Gastroesophageal sphincter (tissue), 4 donors: ENCODE data around the gene UGGT1. TPM values are rescaled to one million over a fixed set of nuclear protein-coding genes. Genes with fewer than 3 reads are reported as not detected.

ENCODE experiments used
- ATAC-seq: fragments of 150-250 bp; one replicate; pipeline ENCODE4 v1.9.1; 2016; ENCODE audit warnings: mild to moderate bottlenecking, moderate library complexity
- H3K27ac ChIP-seq, 4 donors: fragments of 200-600 bp; sonication (generic) in 3 of 4; 1 replicate in 3 of 4; 2 replicates in 1 of 4; pipeline ENCODE4 v1.5.1; 2016 to 2019
- H3K27me3 ChIP-seq: fragments of 200-600 bp; sonication (generic); one replicate; pipeline ENCODE4 v1.5.1; 2019
- H3K36me3 ChIP-seq, 2 donors: fragments of 200-600 bp; sonication (generic); one replicate each; pipeline ENCODE4 v1.5.1; 2019; ENCODE audit warnings: control low read depth in 1 of 2
- H3K4me1 ChIP-seq, 3 donors: fragments of 200-600 bp; sonication (generic); 1 replicate in 2 of 3; 2 replicates in 1 of 3; pipeline ENCODE4 v1.5.1; 2016 to 2019; ENCODE audit warnings: control low read depth in 2 of 3
- H3K4me3 ChIP-seq, 2 donors: fragments of 200-600 bp; sonication (generic); one replicate each; pipeline ENCODE4 v1.5.1; 2019; ENCODE audit warnings: mild to moderate bottlenecking in 1 of 2, moderate library complexity in 1 of 2
- H3K9me3 ChIP-seq, 3 donors: fragments of 200-600 bp; sonication (generic); one replicate each; pipeline ENCODE4 v1.5.1; 2017 to 2019; ENCODE audit warnings: control low read depth in 2 of 3
- EP300 ChIP-seq: sonication (generic); formaldehyde crosslinking; IDR thresholded peaks from one replicate; pipeline ENCODE4 v1.6.1; 2017; ENCODE audit warnings: antibody characterized with exemption, mild to moderate bottlenecking
- POLR2A ChIP-seq, 2 donors: fragments of 450-650 bp; IDR thresholded peaks; one replicate each; pipeline ENCODE4 v1.6.1; 2017; ENCODE audit warnings: antibody characterized with exemption in 2 of 2, mild to moderate bottlenecking in 2 of 2, moderate library complexity in 1 of 2
- POLR2AphosphoS5 ChIP-seq: sonication (generic); formaldehyde crosslinking; IDR thresholded peaks from one replicate; pipeline ENCODE4 v1.6.1; 2017; ENCODE audit warnings: antibody characterized with exemption
- WGBS, 2 donors: methylation state at CpG; one replicate each; pipeline ENCODE4 v1.1.5; 2018; ENCODE audit warnings: low coverage in 1 of 2; 5-methylcytosine and 5-hydroxymethylcytosine counted together
- total RNA-seq, 4 donors: library from RNA; depleted of rRNA; stranded (reverse); fragments of >200 nt; gene quantifications; one replicate each; pipeline ENCODE4 v1.1.0, GENCODE V29; 2016
- TF ChIP-seq, protein P1 (sequence below), 4 experiments: fragments of 200-600 bp in 2 of 4; fragments of 450-650 bp in 2 of 4; sonication (generic) in 1 of 4; IDR thresholded peaks; one replicate each; pipeline ENCODE4 v1.5.1; 2017 to 2019; ENCODE audit warnings: antibody characterized with exemption in 4 of 4, mild to moderate bottlenecking in 2 of 4, moderate library complexity in 2 of 4

UGGT1 gene
- total RNA-seq, 4 donors from 2014 or later = 35.5 to 55.4 (median 43.4) TPM

DNA sequence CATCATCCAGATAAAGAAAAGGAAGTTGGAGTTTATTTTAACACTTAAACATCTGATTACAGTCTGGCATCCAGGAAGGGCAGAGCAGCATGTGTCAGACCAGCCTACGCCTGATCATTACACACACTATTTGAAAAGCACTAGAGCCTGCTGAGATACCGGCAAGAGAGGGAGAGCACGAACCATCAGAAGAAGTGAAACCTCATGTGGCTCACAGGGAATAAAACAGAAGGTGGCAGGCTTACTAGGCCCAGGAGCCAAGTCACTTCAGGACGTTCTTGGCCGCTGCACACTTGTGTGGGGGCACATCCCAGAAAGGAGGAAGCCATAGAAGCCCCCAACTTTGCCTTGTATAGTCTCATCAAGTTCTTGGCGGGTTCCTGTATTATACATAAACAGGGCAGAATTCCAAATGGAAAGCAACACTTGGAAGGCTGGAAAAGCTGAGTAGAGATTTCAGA lies 105.5 kb downstream of the UGGT1 start:
- 11 to 33% methylated on average over 5 to 6 of the region's 6 CpGs for WGBS, 2 donors
- H3K4me3 ChIP-seq = no peak overlapping the region
- peak overlapping the region in 3 of 4 donors; percentile 48 to 57 (median 57) for H3K27ac ChIP-seq
- peaks cover 0 to 27% (median 3%) of the 10 kb centered on the region in 3 donors for H3K4me1 ChIP-seq
- TF ChIP-seq EP300 (no peak), POLR2AphosphoS5 (no peak), POLR2A (IDR thresholded peaks at IDR 0.05) (no peak)
- TF ChIP-seq, protein P1, sequence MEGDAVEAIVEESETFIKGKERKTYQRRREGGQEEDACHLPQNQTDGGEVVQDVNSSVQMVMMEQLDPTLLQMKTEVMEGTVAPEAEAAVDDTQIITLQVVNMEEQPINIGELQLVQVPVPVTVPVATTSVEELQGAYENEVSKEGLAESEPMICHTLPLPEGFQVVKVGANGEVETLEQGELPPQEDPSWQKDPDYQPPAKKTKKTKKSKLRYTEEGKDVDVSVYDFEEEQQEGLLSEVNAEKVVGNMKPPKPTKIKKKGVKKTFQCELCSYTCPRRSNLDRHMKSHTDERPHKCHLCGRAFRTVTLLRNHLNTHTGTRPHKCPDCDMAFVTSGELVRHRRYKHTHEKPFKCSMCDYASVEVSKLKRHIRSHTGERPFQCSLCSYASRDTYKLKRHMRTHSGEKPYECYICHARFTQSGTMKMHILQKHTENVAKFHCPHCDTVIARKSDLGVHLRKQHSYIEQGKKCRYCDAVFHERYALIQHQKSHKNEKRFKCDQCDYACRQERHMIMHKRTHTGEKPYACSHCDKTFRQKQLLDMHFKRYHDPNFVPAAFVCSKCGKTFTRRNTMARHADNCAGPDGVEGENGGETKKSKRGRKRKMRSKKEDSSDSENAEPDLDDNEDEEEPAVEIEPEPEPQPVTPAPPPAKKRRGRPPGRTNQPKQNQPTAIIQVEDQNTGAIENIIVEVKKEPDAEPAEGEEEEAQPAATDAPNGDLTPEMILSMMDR (IDR thresholded peaks at IDR 0.05) = no peak
- H3K36me3 ChIP-seq = peaks cover 0 to 5% of the 10 kb centered on the region in 2 donors
- no peaks in the 10 kb centered on the region for H3K9me3 ChIP-seq
- ATAC-seq = peak; percentile 39
- no peaks in the 10 kb centered on the region for H3K27me3 ChIP-seq

DNA sequence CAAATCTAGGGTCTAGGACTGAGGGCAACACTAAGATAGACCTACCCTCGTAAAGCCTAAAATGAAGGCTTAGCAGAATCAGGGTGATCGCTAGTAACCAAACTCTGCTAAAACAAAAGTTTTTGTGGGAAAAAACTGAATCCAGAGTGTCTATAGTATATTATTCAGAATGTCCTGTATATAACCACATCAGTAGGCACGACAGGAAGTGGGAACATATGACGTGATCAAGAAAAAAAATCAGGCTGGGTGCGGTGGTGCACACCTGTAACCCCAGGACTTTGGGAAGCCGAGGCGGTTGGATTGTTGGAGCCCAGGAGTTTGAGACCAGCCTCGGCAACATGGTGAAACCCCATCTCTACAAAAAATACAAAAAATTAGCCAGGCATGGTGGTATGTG lies 106.1 kb downstream of the UGGT1 start:
- Histone ChIP-seq H3K4me3 (no peak overlapping the region), H3K4me1 (peaks cover 0 to 27% (median 3%) of the 10 kb centered on the region in 3 donors), H3K27ac (peak overlapping the region in 3 of 4 donors; percentile 14 to 57 (median 57)), H3K27me3 (no peaks in the 10 kb centered on the region), H3K36me3 (no peaks in the 10 kb centered on the region), H3K9me3 (no peaks in the 10 kb centered on the region)
- 50 to 89% methylated on average over 1 to 8 of the region's 8 CpGs for WGBS, 2 donors
- TF ChIP-seq, protein P1 (IDR thresholded peaks at IDR 0.05) = no peak
- ATAC-seq = no peak

DNA sequence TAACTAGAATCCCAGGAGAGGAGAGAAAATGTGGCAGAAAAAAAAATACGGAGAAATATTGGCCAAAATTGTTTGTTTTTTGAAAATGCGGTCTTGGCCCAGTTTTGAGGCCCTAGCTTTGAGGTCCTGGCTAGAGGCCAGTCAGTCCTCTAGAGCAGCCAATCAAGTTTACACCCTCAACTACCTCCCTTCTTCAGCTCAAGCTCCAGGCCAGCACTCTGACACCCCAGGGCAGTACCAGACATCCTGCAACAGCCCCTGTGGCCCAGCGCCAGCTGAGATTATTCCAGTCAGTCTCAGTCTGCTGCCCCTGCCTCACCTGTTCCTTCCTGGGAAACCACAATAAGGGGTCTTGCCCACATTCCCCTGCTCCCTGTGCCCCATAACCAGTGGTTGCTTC lies 107.7 kb downstream of the UGGT1 start:
- TF ChIP-seq POLR2A (IDR thresholded peaks at IDR 0.05) = no peak
- no peak for TF ChIP-seq POLR2AphosphoS5
- TF ChIP-seq, protein P1 (IDR thresholded peaks at IDR 0.05) = no peak
- TF ChIP-seq EP300 = no peak
- no peak overlapping the region for H3K4me3 ChIP-seq
- no peaks in the 10 kb centered on the region for H3K27me3 ChIP-seq
- H3K36me3 ChIP-seq = no peaks in the 10 kb centered on the region
- WGBS, 2 donors = 58 to 82% methylated on average over 2 to 3 of the region's 3 CpGs
- H3K4me1 ChIP-seq = peaks cover 0 to 27% (median 3%) of the 10 kb centered on the region in 3 donors
- no peaks in the 10 kb centered on the region for H3K9me3 ChIP-seq
- no peak for ATAC-seq
- no peak overlapping the region for H3K27ac ChIP-seq

DNA sequence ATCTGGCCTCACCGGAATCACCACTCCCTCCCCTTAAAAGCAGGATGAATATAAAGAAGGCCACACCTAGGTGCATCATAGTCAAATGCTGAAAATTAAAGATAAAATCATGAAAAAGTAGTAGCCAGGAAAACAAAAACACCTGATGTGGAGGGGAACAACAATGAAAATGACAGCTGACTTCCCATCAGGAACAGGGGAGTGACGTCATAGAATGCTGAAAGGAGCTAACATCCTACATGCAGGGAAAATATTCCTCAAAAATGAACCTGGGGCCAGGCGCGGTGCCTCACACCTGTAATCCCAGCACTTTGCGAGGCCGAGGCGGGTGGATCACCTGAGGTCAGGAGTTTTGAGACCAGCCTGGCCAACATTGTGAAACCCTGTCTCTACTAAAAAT lies 108.1 kb downstream of the UGGT1 start:
- Histone ChIP-seq H3K9me3 (no peaks in the 10 kb centered on the region), H3K27me3 (no peaks in the 10 kb centered on the region), H3K4me3 (no peak overlapping the region), H3K36me3 (no peaks in the 10 kb centered on the region), H3K27ac (no peak overlapping the region), H3K4me1 (peaks cover 0 to 27% (median 3%) of the 10 kb centered on the region in 3 donors)
- TF ChIP-seq POLR2A (IDR thresholded peaks at IDR 0.05) (no peak), POLR2AphosphoS5 (no peak)
- TF ChIP-seq, protein P1 (IDR thresholded peaks at IDR 0.05) = no peak
- WGBS, 2 donors = 76% methylated on average over 4 of the region's 7 CpGs
- no peak for ATAC-seq

DNA sequence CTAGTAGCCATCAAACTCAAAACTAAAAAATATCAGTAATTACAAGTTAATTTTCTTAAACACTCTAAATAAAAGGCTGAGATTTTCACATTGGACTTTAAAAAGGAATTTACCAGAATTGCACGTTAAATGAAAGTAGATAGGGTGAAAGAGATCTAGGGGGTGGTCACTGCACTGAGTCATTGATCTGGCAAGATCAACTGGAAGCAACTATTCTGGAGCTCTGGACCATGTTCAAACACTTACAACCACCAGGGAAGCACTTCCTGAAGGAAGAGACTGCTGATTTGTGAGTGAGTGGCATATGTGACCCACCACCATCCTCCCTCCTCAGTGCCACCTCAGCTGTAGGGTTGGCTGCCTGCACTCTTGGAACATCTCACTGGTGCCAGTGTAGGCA lies 111.8 kb downstream of the UGGT1 start:
- WGBS, 2 donors = 57 to 59% methylated on average over 1 of the region's 1 CpG
- no peak for ATAC-seq

More for the DNA sequence above, 111.8 kb downstream of the UGGT1 start:
- Histone ChIP-seq H3K27me3 (no peaks in the 10 kb centered on the region), H3K4me3 (no peak overlapping the region), H3K27ac (no peak overlapping the region), H3K36me3 (no peaks in the 10 kb centered on the region), H3K4me1 (peaks cover 0 to 8% (median 0%) of the 10 kb centered on the region in 3 donors), H3K9me3 (no peaks in the 10 kb centered on the region)
- TF ChIP-seq POLR2A (IDR thresholded peaks at IDR 0.05) (no peak), POLR2AphosphoS5 (no peak), EP300 (no peak)
- TF ChIP-seq, protein P1 (IDR thresholded peaks at IDR 0.05) = no peak
